ENCODE data around the gene TUBG2. TPM values are rescaled to one million over a fixed set of nuclear protein-coding genes. Genes with fewer than 3 reads are reported as not detected.

TUBG2 gene
- total RNA-seq, 2 experiments from 2014 or later = 10.4 to 23.4 TPM

GRCh38 chr17:42680331-42680808 is 21.3 kb downstream of the TUBG2 start:
- TF ChIP-seq CTCF (conservative IDR thresholded peaks at IDR 0.05; ENCODE audit: low read length) = no peak
- no peak for TF ChIP-seq EZH2phosphoT487 (IDR thresholded peaks at IDR 0.05; ENCODE audit: borderline replicate concordance, low read depth, low read length)
- H4K20me1 ChIP-seq (ENCODE audit: insufficient read depth, low read length) = no peaks in the 10 kb centered on the region
- H3K36me3 ChIP-seq (ENCODE audit: insufficient read depth, low read length) = no peaks in the 10 kb centered on the region
- H2AFZ ChIP-seq (ENCODE audit: low read length) = no peak overlapping the region
- H3K9me3 ChIP-seq (ENCODE audit: low read length) = no peaks in the 10 kb centered on the region
- ChIA-PET CTCF (ENCODE audit: unreplicated experiment) (interaction anchor here (1.1 to 2.0 kb wide), 2 partner anchors 61 to 102 kb away, joined by 3 to 9 read pairs; partner anchors contain the start of gene PSMC3IP), POLR2A (interaction anchor here (0.8 to 1.6 kb wide), 2 partner anchors 71 to 102 kb away, joined by 3 to 9 read pairs; partner anchors contain the start of genes RETREG3 and TUBG1)
- BruUV-seq (replicated peaks) = no TSS peak
- DNase-seq (ENCODE audit: low spot score) = peak; percentile 15
- H3K79me2 ChIP-seq (ENCODE audit: insufficient read depth, low read depth, low read length) = no peaks in the 10 kb centered on the region
- intact Hi-C loops (cut with micrococcal nuclease; ENCODE audit: unreplicated experiment) = no loop called here
- peak overlapping the region; percentile 74 for H3K4me3 ChIP-seq (ENCODE audit: low read depth, low read length, poor library complexity, severe bottlenecking)
- H3K9me2 ChIP-seq (ENCODE audit: insufficient read depth, low read length) = no peaks in the 10 kb centered on the region
- peak overlapping the region; percentile 6 for H3K27ac ChIP-seq (ENCODE audit: low read depth, low read length, poor library complexity, severe bottlenecking)
- peak overlapping the region; percentile 97 for H3K4me2 ChIP-seq (ENCODE audit: low read length)
- H3K4me1 ChIP-seq (ENCODE audit: insufficient read depth, low read length, poor library complexity, severe bottlenecking) = peaks cover 51% of the 10 kb centered on the region

GRCh38 chr17:42681976-42682721 is 23.1 kb downstream of the TUBG2 start, which contains the start of gene CNTNAP1:
Gene CNTNAP1 (plus strand): TSS chr17:42682531. CDS start chr17:42682830, 299 bp downstream.
- Histone ChIP-seq H3K4me2 (ENCODE audit: low read length) (peak within 1 kb of the TSS; percentile 59), H4K20me1 (ENCODE audit: insufficient read depth, low read length) (no peaks in the 10 kb centered on the region), H3K4me1 (ENCODE audit: insufficient read depth, low read length, poor library complexity, severe bottlenecking) (peaks cover 47% of the 10 kb centered on the region)

More at GRCh38 chr17:42681976-42682721, 23.1 kb downstream of the TUBG2 start, which contains the start of gene CNTNAP1:
- H3K79me2 ChIP-seq (ENCODE audit: insufficient read depth, low read depth, low read length) = no peaks in the 10 kb centered on the region
- ChIA-PET POLR2A (interaction anchor here (0.5 to 0.6 kb wide), 2 partner anchors 59 to 315 kb away, joined by 3 to 5 read pairs; no protein-coding TSS in a partner anchor), CTCF (ENCODE audit: unreplicated experiment) (no interaction called here)
- no peak for DNase-seq (ENCODE audit: low spot score)
- peak within 1 kb of the TSS; percentile 66; the same call in 1 of the 2 replicates for H2AFZ ChIP-seq (ENCODE audit: low read length)
- intact Hi-C loops (cut with micrococcal nuclease; ENCODE audit: unreplicated experiment) = no loop called here
- H3K36me3 ChIP-seq (ENCODE audit: insufficient read depth, low read length) = no peaks in the 10 kb centered on the region
- peak within 1 kb of the TSS; percentile 42 for H3K4me3 ChIP-seq (ENCODE audit: low read depth, low read length, poor library complexity, severe bottlenecking)
- TF ChIP-seq CTCF (conservative IDR thresholded peaks at IDR 0.05; ENCODE audit: low read length) (no peak), EZH2phosphoT487 (IDR thresholded peaks at IDR 0.05; ENCODE audit: borderline replicate concordance, low read depth, low read length) (no peak)
- no peak within 1 kb of the TSS for H3K27ac ChIP-seq (ENCODE audit: low read depth, low read length, poor library complexity, severe bottlenecking)
- BruUV-seq (replicated peaks) = no TSS peak
- no peaks in the 10 kb centered on the region for H3K9me3 ChIP-seq (ENCODE audit: low read length)
- H3K9me2 ChIP-seq (ENCODE audit: insufficient read depth, low read length) = no peaks in the 10 kb centered on the region

Data from OCI-LY7 (cell line).